Right kidney (tissue), 9 donors: ENCODE data around the gene CYGB.

ENCODE experiments used
- DNase-seq: peaks from one replicate; pipeline ENCODE4 v3.0.0-alpha.2; 2016
- long read RNA-seq, 8 donors: transcript quantifications; one replicate each; lab custom pipeline, GENCODE V29; 2026

CYGB gene
- long read RNA-seq, donor 1, transcript CYGB-201 (4 exons, 2,158 nt) = major isoform, 14 of 15 reads
- long read RNA-seq, donor 1, partial matches to known transcripts = 0 of 15 reads
- long read RNA-seq, donor 1, other reads (novel, unspliced or antisense) = 0 of 15 reads
- long read RNA-seq, donor 2, transcript CYGB-201 (4 exons, 2,158 nt) = major isoform, 6 of 6 reads
- long read RNA-seq, donor 2, partial matches to known transcripts = 0 of 6 reads
- long read RNA-seq, donor 2, other reads (novel, unspliced or antisense) = 0 of 6 reads
- long read RNA-seq, donor 3, transcript CYGB-201 (4 exons, 2,158 nt) = major isoform, 5 of 5 reads
- long read RNA-seq, donor 3, partial matches to known transcripts = 0 of 5 reads
- long read RNA-seq, donor 3, other reads (novel, unspliced or antisense) = 0 of 5 reads
- long read RNA-seq, donor 4, transcript CYGB-201 (4 exons, 2,158 nt) = major isoform, 11 of 11 reads
- long read RNA-seq, donor 4, partial matches to known transcripts = 0 of 11 reads
- long read RNA-seq, donor 4, other reads (novel, unspliced or antisense) = 0 of 11 reads
- long read RNA-seq, donor 5, transcript CYGB-201 (4 exons, 2,158 nt) = major isoform, 12 of 12 reads
- long read RNA-seq, donor 5, partial matches to known transcripts = 0 of 12 reads
- long read RNA-seq, donor 5, other reads (novel, unspliced or antisense) = 0 of 12 reads
- long read RNA-seq, donor 6, transcript CYGB-201 (4 exons, 2,158 nt) = major isoform, 14 of 14 reads
- long read RNA-seq, donor 6, partial matches to known transcripts = 0 of 14 reads
- long read RNA-seq, donor 6, other reads (novel, unspliced or antisense) = 0 of 14 reads
- long read RNA-seq, donor 7 = 0 reads
- long read RNA-seq, donor 8, transcript CYGB-201 (4 exons, 2,158 nt) = major isoform, 13 of 13 reads
- long read RNA-seq, donor 8, partial matches to known transcripts = 0 of 13 reads
- long read RNA-seq, donor 8, other reads (novel, unspliced or antisense) = 0 of 13 reads

DNA sequence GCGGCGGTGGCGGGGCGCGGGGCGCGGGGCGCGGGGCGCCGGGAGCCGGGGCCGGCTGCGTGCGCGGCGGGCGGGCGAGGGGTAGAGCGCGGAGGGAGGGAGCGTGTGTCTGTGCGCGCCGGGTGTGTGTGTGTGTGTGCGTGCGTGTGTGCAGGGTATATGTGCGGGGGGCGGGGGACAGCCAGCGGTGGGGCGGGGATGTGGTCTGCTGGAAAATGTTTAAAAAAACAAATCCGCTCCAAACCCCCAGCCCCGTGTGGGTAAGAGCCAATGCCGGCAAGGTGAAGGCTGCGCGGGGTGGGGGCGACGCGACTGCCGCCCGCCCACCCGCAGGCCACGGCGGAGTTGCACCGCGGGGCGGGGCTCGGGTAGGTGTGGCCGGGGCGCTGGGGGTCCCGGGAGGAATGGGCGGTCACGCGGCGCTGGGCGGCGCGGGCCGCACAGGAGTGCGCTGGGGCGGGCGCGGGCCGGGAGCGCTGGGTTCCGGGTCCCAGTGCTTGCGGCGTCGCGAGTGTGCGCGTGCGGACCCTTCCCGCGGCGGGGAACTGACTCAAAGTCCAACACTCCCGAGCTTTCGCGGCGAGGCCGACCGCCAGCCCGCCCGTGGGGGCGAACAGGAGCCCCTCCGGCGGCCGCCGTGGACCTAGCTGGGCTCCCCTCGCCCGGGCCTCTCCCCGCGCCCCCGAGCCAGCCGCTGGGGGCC lies at the start of gene CYGB:
TSS of gene CYGB (minus strand) at position 132 of the 703 bp plus-strand sequence. CDS start 167 bp downstream, outside the sequence.
- DNase-seq = peak; percentile 55

GRCh38 chr17:76586741-76587487 lies 49.4 kb upstream of the CYGB start:
- no peak for DNase-seq

DNA sequence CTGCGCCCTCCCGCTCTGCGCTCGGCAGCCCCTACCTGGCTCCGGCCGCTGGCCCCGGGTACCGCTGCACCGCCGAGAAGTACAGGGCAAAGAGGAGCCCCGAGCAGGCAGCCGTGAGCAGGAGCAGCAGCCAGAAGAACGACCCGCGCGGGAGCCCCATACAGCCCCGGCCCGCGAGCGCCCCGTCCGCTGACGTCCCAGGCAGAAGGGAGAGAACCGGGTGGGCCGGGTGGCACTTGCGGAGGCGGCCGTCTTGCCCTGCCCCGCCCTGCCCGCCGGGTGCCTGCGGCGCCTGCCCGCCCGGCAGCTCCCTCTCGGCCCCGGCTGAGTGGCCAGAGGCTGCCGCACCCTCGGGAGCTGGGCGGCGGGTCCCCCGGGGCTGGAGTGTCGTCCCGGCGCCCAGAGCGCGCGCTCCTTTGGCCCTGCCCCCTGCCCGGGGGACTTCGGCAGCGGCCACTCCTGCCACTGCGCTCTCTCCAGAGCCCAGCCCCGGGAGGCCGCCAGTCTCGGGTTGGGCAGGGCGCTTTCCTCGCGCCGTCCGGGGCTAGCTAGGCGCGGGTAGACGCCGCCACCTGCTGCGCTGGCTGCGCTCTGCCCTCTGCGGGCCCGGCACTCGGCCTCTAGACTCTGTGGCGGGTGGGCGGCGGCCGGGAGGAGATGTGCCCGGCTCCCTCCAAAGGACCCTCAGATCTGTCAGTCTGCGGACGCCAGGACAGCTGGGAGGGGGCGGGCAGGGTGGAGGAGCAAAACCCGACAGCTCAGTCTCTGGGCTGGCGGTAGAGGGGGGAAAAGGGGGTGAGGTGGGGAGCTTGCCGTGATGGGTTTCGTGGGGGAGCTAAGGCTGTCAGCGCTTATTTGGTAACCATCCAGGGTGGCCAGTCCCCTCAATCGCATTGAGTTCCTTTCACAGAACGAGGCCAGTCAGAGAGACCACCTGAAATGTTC lies 48.4 kb upstream of the CYGB start, which contains the start of gene ST6GALNAC2:
TSS of gene ST6GALNAC2 (minus strand) at position 212 of the 945 bp plus-strand sequence. CDS start at position 160, 52 bp downstream.
- DNase-seq = peak; percentile 80

DNA sequence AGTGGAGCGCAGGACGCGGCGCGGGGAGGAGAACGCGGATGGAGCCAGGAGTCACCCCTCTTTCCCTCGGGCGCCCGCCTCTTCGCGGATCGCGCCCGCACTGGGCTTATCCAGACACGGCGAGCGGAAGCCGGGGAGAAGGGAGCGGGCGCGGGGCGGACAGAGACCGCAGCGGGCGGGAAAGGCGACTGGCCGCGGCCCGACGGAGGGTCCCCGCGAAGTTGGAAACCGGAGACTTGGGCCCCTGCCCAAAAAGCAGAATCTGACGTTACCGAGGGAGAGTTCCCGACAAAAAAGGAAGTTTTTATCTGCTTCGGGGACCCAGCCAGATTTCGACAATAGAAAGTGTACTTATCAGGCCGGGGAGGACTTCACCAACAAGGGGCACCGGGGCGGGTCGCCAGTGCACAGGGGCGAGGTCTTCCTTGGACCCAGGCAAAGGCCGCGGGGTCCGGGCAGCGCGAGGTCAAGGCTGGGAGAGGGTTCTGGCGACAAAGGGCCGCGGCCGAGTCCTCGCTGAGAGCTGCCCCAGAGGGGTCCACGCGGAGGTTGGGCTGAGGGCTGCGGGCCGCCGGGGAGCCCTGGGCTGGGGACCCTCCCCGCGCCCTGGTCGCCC lies 47.6 kb upstream of the CYGB start:
- peak; percentile 77 for DNase-seq

- DNase-seq = no peak
Observed at GRCh38 chr17:76584427-76585032, 47.0 kb upstream of the CYGB start.

GRCh38 chr17:76582660-76583059 lies 45.2 kb upstream of the CYGB start:
- DNase-seq = no peak

DNA sequence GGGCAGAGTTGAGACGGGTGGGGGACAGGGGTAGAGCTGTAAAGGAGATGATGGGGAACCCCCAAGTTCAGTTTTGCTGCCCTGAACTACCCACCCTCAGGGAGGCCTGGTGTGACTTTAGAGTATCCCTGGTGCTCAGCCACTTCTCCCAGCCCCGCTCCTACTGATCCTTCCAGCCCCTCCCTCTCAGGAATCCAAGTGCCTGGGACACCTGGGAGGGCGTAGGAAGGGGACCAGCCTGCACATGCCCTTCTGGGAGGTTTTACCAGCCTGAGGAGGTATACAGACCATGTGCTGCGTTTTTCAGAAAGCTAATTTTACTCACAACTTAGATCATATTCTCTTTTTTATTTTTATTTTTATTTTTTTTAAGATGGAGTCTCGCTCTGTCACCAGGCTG lies 44.0 kb upstream of the CYGB start:
- no peak for DNase-seq

GRCh38 chr17:76579281-76579680 lies 41.8 kb upstream of the CYGB start:
- no peak for DNase-seq

DNA sequence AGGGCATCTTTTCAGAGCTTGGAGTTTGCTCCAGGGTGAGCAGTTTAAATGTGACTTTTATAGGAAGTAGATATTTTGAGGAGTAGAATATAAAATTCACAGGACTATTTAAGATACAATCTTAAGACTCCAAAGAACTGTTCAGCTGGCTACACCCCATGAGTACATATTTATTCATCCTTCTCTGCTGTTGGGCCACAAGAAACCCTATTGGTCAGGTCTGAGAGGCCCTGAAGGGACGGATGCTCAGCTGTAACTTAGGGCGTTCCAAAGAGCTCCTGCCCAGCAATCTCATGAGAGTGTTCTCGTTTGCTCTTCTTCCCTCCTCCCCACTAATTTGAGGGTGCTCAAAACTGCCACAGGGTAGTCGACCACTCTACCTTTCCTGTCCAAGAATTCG lies 40.9 kb upstream of the CYGB start:
- no peak for DNase-seq

DNA sequence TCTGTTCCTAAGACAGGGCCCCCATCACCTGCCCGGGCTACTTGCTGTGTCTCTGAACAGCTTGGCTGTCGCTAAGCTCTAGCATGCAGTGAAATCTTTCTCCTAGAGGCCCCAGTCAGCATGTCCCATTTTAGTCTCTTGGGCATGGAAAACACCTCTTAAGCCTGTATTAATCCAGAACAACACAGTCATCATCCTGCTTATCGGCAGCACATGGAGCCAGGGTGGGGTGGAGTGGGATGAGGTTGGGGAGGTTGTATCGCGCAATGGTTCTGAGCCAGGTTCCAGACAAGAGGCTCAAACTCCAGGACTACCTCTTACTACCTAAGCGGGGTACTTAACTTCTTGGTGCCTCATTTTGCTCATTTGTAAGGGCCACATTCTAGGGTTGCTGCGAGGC lies 40.4 kb upstream of the CYGB start:
- DNase-seq = no peak

- DNase-seq = no peak
Observed at GRCh38 chr17:76576189-76576588, 38.7 kb upstream of the CYGB start.

DNA sequence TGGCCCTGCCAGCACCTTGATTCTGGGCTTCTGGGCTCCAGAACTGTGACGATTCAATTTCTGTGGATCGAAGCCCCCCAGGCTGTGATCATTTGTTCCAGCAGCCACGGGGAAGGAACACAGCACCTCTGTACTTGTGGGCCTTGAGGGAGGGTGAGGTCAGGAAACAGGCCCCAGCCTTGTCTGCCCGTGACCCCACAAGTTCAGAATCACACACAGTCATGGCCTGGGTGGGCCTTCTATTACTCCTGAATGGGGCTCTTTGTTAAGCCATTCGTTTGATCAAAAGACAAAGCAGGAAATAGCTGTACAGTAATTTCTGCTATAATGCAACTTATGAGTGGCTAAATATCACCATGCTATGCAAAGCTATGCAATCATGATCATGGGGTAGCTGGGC lies 38.1 kb upstream of the CYGB start:
- DNase-seq = no peak

DNA sequence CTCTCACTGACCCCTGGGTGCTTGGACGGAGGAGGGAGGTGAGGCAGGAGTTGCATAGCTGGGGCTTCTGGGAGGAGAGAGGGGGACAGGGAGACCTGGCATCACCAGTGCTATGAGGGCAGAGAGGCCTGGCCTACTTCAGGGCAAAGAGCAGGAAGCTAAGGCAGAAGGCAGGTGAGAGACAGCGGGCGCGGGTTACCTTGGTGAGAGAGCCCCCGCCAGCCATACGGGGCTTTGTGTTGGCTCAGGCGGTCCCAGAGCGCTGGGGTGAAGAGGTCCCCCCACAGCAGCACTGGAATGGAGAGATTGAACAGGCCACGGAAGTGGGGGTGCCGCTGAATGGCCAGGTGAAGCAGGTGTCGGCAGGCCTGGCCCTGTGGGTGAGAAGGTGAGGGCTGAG lies 36.7 kb upstream of the CYGB start:
- no peak for DNase-seq

DNA sequence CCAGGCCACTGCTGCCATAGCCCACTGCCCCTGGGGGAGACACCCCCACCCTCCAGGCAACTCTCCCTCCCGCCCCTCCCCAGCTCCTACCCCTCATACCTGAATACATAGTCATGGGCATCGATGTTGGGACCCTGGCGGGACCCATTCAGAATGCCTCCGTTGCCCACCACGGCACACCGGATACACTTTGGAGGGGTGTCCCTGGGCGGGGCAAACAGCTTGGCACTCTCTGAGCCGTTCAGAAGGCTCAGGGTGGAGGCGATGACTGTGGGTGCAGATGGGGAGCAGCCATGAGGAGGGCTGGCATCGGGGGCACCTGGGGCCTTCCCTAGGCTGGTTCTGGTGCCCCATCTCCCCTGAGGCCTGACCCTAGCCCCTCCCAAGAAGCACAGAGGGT lies 35.6 kb upstream of the CYGB start:
- no peak for DNase-seq

DNA sequence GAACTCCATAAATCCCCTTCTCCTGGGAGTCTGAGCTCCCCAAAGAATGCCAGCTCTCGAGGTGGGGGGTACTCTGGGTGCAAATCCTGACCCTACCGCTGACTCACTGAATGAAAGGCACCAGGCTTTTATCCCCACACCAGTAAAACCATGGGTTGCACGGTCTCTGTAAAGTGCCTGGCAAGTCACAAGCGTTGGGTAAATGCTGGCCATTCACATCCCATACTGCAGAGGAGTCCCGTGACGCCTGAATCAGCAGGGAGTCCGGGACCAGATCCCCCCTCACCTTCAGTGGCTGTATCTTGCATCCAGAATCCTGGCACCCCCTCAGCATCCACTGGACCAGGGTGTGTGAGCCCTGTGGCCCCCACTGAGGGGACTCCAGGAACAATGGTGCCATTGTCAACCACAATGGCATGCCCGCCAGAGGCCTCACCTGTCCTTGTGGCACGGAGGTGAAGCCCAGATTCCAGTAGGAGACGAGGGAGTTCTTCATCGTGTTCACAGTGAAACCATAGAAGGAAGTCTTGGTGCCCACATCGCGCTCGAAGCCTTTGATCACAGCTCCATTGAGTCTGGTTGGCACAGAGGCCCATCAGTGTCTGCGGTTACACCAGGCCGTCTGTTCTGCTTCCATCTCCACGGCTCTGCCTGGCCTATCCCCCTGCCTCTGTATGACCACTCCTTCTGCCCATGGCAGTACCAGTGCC lies 34.8 kb upstream of the CYGB start:
- DNase-seq = no peak

- no peak for DNase-seq
Observed at GRCh38 chr17:76570877-76571471, 33.5 kb upstream of the CYGB start.

DNA sequence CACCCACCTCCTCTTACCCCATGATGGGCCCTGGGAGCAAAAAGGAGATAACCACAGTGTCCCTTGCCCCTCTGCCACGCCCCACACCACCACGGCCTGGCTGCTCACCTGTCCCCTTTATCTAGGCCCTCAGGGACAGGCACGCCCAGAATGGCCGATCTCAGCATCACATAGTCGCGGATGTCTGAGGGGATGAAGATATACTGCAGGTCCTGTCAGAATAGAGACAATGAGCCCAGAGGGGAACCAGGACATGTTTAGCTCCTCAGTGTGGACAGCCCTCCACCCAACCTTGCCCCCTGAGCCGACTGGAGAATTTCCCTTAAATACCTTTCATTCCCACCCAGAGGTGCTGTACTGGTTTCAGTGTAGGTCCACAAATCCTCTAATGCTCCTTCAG lies 32.9 kb upstream of the CYGB start:
- DNase-seq = no peak

- DNase-seq = no peak
Observed at GRCh38 chr17:76569607-76570279, 32.2 kb upstream of the CYGB start.
